ENCODE data around the gene TRAF2. TPM values are rescaled to one million over a fixed set of nuclear protein-coding genes. Genes with fewer than 3 reads are reported as not detected.
"Not testable (repeated sequence)": the region's sequence is repeated elsewhere in the genome, so short reads cannot be mapped to it uniquely, and the experiment has no call there.

The TRAF2 gene
- polyA plus RNA-seq, 2 donors = 11.0 to 16.6 TPM

DNA sequence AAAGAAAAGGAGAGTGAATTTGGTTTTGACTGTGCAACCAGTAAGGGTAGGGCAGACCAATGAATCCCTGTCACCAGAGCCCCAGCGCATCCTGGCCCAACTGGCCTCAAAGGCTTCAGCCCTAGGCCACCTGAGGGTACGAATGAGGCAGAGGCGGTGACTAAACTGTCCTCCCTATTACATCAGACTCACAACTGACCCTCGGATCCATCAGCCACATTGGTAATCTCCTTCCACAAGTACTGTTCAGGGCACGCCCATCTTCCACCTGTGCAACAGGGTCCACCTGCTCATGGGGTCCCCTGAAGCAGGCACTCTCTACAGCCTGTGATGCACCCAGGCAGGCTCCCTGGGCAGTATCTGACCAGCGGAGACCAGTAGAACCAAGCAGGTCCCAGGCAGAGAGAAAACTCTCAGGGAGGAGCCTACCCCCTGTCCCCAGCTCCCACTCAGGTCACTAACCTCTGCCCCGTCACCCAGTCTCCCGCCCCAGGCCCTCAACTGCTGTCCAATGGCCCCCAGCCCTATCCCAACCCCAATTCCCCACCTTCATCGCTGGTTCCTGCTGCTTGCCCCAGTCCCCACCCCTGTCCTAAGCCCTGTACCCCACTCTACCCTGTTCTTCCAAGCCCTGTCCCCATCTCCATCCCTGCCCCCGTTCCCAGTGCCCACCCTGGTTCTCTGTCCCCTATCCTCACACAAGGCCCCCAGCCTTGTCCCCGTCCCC lies 21.1 kb upstream of the TRAF2 start:
- Histone ChIP-seq H3K36me3 (ENCODE audit: control insufficient read depth in 2 of 2, insufficient read depth in 2 of 2, low read length in 1 of 2) (peaks cover 16 to 33% of the 10 kb centered on the region in 2 donors), H3K4me3 (ENCODE audit: low read depth in 1 of 2, low read length in 2 of 2) (peak overlapping the region; percentile 74 to 98), H3K9me3 (ENCODE audit: control insufficient read depth in 2 of 2, insufficient read depth in 1 of 2, low read depth in 1 of 2, low read length in 1 of 2) (no peaks in the 10 kb centered on the region), H3K4me1 (ENCODE audit: control insufficient read depth in 2 of 2, insufficient read depth in 2 of 2, low read length in 1 of 2) (peaks cover 0 to 8% of the 10 kb centered on the region in 2 donors), H3K27me3 (ENCODE audit: control insufficient read depth in 1 of 2, insufficient read depth in 2 of 2, low read length in 2 of 2) (no peaks in the 10 kb centered on the region), H3K27ac (ENCODE audit: low read depth in 2 of 2, low read length in 1 of 2) (peak overlapping the region; percentile 68 to 92)
- WGBS, 2 donors = 47 to 61% methylated on average over 11 of the region's 11 CpGs

DNA sequence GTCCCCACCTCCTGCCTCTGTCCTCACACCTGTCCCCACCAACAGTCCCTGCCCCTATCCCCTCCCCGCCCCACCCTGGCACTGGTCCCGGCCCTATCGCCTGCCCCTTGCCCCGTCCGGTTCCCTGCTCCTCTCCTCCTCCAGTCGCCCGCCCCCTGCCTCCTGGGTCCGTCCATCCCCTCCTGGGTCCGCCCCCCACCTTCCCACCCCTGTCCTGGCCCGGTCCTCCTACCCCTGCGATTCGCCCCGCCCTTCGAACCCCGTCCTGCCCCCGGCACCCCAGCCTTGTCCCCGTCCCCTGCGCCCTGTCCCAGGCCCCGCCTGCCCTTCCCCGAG lies 20.6 kb upstream of the TRAF2 start:
- no peaks in the 10 kb centered on the region for H3K27me3 ChIP-seq (ENCODE audit: control insufficient read depth in 1 of 2, insufficient read depth in 2 of 2, low read length in 2 of 2)
- no peaks in the 10 kb centered on the region for H3K9me3 ChIP-seq (ENCODE audit: control insufficient read depth in 2 of 2, insufficient read depth in 1 of 2, low read depth in 1 of 2, low read length in 1 of 2)
- peak overlapping the region; percentile 68 to 92 for H3K27ac ChIP-seq (ENCODE audit: low read depth in 2 of 2, low read length in 1 of 2)
- H3K4me1 ChIP-seq (ENCODE audit: control insufficient read depth in 2 of 2, insufficient read depth in 2 of 2, low read length in 1 of 2) = peaks cover 0 to 8% of the 10 kb centered on the region in 2 donors
- WGBS, 2 donors = 2% methylated on average over 14 to 20 of the region's 20 CpGs
- peaks cover 16 to 30% of the 10 kb centered on the region in 2 donors for H3K36me3 ChIP-seq (ENCODE audit: control insufficient read depth in 2 of 2, insufficient read depth in 2 of 2, low read length in 1 of 2)
- peak overlapping the region; percentile 74 to 98 for H3K4me3 ChIP-seq (ENCODE audit: low read depth in 1 of 2, low read length in 2 of 2)

DNA sequence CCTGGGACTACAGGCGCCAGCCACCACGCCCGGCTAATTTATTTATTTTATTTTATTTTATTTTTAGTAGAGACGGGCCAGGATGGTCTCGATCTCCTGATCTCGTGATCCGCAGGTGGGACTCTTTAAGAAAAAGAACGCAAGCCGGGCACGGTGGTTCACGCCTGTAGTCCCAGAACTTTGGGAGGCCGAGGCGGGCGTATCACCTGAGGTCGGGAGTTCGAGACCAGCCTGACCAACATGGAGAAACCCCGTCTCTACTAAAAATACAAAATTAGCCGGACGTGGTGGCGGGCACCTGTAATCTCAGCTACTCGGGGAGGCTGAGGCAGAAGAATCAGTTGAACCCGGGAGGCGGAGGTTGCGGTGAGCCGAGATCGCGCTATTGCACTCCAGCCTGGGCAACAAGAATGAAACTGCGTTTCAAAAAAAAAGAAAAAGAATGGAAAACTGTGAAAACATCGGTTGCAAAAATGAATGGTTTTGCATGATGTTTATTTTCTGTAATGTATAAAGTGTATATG lies 19.4 kb upstream of the TRAF2 start:
- not testable (repeated sequence) for H3K27me3 ChIP-seq (ENCODE audit: control insufficient read depth in 1 of 2, insufficient read depth in 2 of 2, low read length in 2 of 2); H3K4me1 ChIP-seq (ENCODE audit: control insufficient read depth in 2 of 2, insufficient read depth in 2 of 2, low read length in 1 of 2); H3K9me3 ChIP-seq (ENCODE audit: control insufficient read depth in 2 of 2, insufficient read depth in 1 of 2, low read depth in 1 of 2, low read length in 1 of 2); H3K27ac ChIP-seq (ENCODE audit: low read depth in 2 of 2, low read length in 1 of 2)
- peaks cover 9 to 19% of the 10 kb centered on the region in 2 donors for H3K36me3 ChIP-seq (ENCODE audit: control insufficient read depth in 2 of 2, insufficient read depth in 2 of 2, low read length in 1 of 2)
- WGBS, 2 donors = 80 to 81% methylated on average over 29 of the region's 29 CpGs
- H3K4me3 ChIP-seq (ENCODE audit: low read depth in 1 of 2, low read length in 2 of 2) = peak overlapping the region; percentile 74 to 98

DNA sequence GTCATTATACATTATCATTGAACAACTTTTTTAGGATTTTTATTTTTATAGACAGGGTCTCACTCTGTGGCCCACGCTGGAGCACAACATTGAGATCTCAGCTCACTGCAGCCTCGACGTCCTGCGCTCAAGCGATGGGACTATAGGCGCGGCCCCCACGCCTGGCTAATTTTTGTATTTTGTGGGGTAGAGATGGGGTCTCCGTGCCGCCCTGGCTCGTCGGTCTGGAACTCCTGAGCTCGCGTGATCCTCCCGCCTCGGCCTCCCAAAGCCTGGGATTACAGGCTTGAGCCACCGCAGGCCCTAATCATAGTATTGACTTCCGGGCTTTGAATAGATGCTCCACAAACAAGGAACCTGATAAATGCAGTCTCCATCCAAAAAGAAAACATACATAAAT lies 18.8 kb upstream of the TRAF2 start:
- Histone ChIP-seq H3K4me3 (ENCODE audit: low read depth in 1 of 2, low read length in 2 of 2) (no peak overlapping the region), H3K27ac (ENCODE audit: low read depth in 2 of 2, low read length in 1 of 2) (no peak overlapping the region), H3K27me3 (ENCODE audit: control insufficient read depth in 1 of 2, insufficient read depth in 2 of 2, low read length in 2 of 2) (no peaks in the 10 kb centered on the region), H3K9me3 (ENCODE audit: control insufficient read depth in 2 of 2, insufficient read depth in 1 of 2, low read depth in 1 of 2, low read length in 1 of 2) (no peaks in the 10 kb centered on the region), H3K36me3 (ENCODE audit: control insufficient read depth in 2 of 2, insufficient read depth in 2 of 2, low read length in 1 of 2) (peaks cover 6 to 14% of the 10 kb centered on the region in 2 donors), H3K4me1 (ENCODE audit: control insufficient read depth in 2 of 2, insufficient read depth in 2 of 2, low read length in 1 of 2) (peaks cover 0 to 8% of the 10 kb centered on the region in 2 donors)
- 98% methylated on average over 18 of the region's 18 CpGs for whole genome bisulfite sequencing, 2 donors

DNA sequence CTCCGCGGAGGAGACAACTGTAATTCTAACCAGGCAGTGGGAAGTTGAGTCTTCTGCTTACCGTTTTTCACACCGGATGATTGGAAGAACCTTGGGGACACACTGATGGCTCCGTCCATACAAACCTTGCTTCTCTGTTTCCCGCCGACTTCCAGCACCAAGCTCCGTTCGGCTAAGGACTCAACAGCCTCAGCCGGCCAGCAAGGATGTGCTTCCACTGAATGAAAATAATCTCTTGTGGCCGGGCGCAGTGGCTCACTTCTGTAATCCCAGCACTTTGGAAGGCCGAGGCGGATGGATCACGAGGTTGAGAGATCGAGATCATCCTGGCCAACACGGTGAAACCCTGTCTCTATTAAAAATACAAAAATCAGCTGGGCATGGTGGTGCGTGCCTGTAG lies 18.4 kb upstream of the TRAF2 start:
- H3K9me3 ChIP-seq (ENCODE audit: control insufficient read depth in 2 of 2, insufficient read depth in 1 of 2, low read depth in 1 of 2, low read length in 1 of 2) = no peaks in the 10 kb centered on the region
- H3K4me3 ChIP-seq (ENCODE audit: low read depth in 1 of 2, low read length in 2 of 2) = no peak overlapping the region
- H3K4me1 ChIP-seq (ENCODE audit: control insufficient read depth in 2 of 2, insufficient read depth in 2 of 2, low read length in 1 of 2) = peaks cover 0 to 8% of the 10 kb centered on the region in 2 donors
- WGBS, 2 donors = 98% methylated on average over 18 of the region's 18 CpGs
- H3K27me3 ChIP-seq (ENCODE audit: control insufficient read depth in 1 of 2, insufficient read depth in 2 of 2, low read length in 2 of 2) = no peaks in the 10 kb centered on the region
- H3K36me3 ChIP-seq (ENCODE audit: control insufficient read depth in 2 of 2, insufficient read depth in 2 of 2, low read length in 1 of 2) = peaks cover 2 to 9% of the 10 kb centered on the region in 2 donors
- H3K27ac ChIP-seq (ENCODE audit: low read depth in 2 of 2, low read length in 1 of 2) = no peak overlapping the region

DNA sequence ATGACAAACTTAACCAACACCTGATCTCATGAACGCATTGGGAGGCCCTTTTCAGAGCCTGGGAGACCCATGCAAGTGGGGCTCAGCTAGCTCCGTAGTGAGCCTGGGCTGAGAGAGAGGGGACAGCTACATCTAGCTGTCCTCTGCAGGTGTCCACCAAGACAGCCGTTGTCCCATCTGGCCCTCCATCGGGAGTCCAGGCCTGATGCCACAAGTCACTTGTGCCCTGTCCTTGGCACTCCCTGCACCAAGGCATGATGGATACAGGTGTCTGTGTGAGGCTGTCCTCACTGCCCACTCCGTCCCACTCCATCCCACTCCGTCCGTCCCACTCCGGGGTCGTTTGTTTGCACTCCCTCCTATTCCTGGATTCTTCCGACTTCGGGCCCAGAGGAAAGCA lies 17.7 kb upstream of the TRAF2 start:
- peaks cover 0 to 8% of the 10 kb centered on the region in 2 donors for H3K4me1 ChIP-seq (ENCODE audit: control insufficient read depth in 2 of 2, insufficient read depth in 2 of 2, low read length in 1 of 2)
- 93 to 96% methylated on average over 11 of the region's 11 CpGs for WGBS, 2 donors
- no peaks in the 10 kb centered on the region for H3K9me3 ChIP-seq (ENCODE audit: control insufficient read depth in 2 of 2, insufficient read depth in 1 of 2, low read depth in 1 of 2, low read length in 1 of 2)
- H3K27ac ChIP-seq (ENCODE audit: low read depth in 2 of 2, low read length in 1 of 2) = no peak overlapping the region
- peaks cover 0 to 2% of the 10 kb centered on the region in 2 donors for H3K36me3 ChIP-seq (ENCODE audit: control insufficient read depth in 2 of 2, insufficient read depth in 2 of 2, low read length in 1 of 2)
- no peaks in the 10 kb centered on the region for H3K27me3 ChIP-seq (ENCODE audit: control insufficient read depth in 1 of 2, insufficient read depth in 2 of 2, low read length in 2 of 2)
- H3K4me3 ChIP-seq (ENCODE audit: low read depth in 1 of 2, low read length in 2 of 2) = no peak overlapping the region

DNA sequence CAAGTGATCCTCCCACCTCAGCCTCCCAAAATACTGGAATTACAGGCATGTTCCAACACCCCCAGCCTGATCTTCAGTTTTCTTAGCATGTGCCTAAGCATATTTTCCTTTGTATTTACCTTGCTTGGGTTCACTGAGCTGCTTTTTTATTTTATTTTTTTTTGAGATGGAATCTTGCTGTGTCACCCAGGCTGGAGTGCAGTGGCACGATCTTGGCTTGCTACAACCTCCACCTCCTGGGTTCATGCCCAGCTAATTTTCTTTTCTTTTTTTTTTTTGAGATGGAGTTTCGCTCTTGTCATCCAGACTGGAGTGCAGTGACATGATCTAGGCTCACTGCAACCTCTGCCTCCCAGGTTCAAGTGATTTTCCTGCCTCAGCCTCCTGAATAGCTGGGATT lies 16.7 kb upstream of the TRAF2 start:
- not testable (repeated sequence) for H3K4me3 ChIP-seq (ENCODE audit: low read depth in 1 of 2, low read length in 2 of 2); H3K4me1 ChIP-seq (ENCODE audit: control insufficient read depth in 2 of 2, insufficient read depth in 2 of 2, low read length in 1 of 2); H3K36me3 ChIP-seq (ENCODE audit: control insufficient read depth in 2 of 2, insufficient read depth in 2 of 2, low read length in 1 of 2); H3K27ac ChIP-seq (ENCODE audit: low read depth in 2 of 2, low read length in 1 of 2); H3K9me3 ChIP-seq (ENCODE audit: control insufficient read depth in 2 of 2, insufficient read depth in 1 of 2, low read depth in 1 of 2, low read length in 1 of 2); H3K27me3 ChIP-seq (ENCODE audit: control insufficient read depth in 1 of 2, insufficient read depth in 2 of 2, low read length in 2 of 2)
- 67 to 77% methylated on average over 2 of the region's 2 CpGs for WGBS, 2 donors

DNA sequence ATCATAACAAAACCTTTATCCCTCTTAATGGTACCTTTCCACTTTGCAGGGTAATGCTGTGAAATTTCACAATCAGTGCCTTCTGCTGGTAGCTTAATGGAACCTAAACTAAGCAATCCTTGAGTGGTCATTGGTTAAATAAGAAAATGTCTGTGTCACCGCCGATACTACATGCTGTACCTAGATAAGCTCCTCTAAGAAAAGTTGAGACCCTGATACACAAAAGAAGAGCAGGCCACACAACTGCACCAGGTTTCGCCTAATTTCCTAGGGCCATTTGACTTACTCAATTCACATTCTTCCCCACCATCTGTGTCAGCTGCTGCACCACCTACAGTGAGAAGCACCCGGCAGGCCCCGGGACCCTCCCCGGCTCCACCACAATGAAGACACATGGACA lies 11.2 kb upstream of the TRAF2 start:
- Histone ChIP-seq H3K9me3 (ENCODE audit: control insufficient read depth in 2 of 2, insufficient read depth in 1 of 2, low read depth in 1 of 2, low read length in 1 of 2) (no peaks in the 10 kb centered on the region), H3K27me3 (ENCODE audit: control insufficient read depth in 1 of 2, insufficient read depth in 2 of 2, low read length in 2 of 2) (no peaks in the 10 kb centered on the region), H3K4me3 (ENCODE audit: low read depth in 1 of 2, low read length in 2 of 2) (no peak overlapping the region), H3K36me3 (ENCODE audit: control insufficient read depth in 2 of 2, insufficient read depth in 2 of 2, low read length in 1 of 2) (no peaks in the 10 kb centered on the region), H3K4me1 (ENCODE audit: control insufficient read depth in 2 of 2, insufficient read depth in 2 of 2, low read length in 1 of 2) (no peaks in the 10 kb centered on the region), H3K27ac (ENCODE audit: low read depth in 2 of 2, low read length in 1 of 2) (no peak overlapping the region)
- 94 to 97% methylated on average over 6 of the region's 6 CpGs for WGBS, 2 donors

DNA sequence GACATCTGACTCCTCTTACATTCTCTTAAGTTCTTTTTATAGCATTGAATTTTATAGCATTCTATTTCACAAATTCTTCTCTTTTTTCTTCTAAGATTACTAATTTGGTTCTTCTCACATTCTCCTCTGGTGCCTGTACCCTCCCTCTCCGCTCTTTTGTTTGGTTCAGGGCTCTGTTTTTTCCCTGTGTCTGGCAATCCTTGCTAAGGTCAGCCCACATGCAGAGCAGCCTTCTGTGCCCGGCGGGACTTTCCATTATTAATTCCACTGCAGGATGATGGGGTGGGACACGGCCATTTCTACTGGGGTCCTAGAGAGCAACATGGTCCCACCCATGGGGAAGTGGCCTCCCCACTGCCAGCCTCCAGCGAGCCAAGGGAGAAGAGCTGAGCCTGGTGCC lies 9.8 kb upstream of the TRAF2 start:
- whole genome bisulfite sequencing, 2 donors = 88 to 91% methylated on average over 5 of the region's 5 CpGs
- H3K27ac ChIP-seq (ENCODE audit: low read depth in 2 of 2, low read length in 1 of 2) = no peak overlapping the region
- no peaks in the 10 kb centered on the region for H3K36me3 ChIP-seq (ENCODE audit: control insufficient read depth in 2 of 2, insufficient read depth in 2 of 2, low read length in 1 of 2)
- H3K4me3 ChIP-seq (ENCODE audit: low read depth in 1 of 2, low read length in 2 of 2) = no peak overlapping the region
- no peaks in the 10 kb centered on the region for H3K9me3 ChIP-seq (ENCODE audit: control insufficient read depth in 2 of 2, insufficient read depth in 1 of 2, low read depth in 1 of 2, low read length in 1 of 2)
- no peaks in the 10 kb centered on the region for H3K27me3 ChIP-seq (ENCODE audit: control insufficient read depth in 1 of 2, insufficient read depth in 2 of 2, low read length in 2 of 2)
- H3K4me1 ChIP-seq (ENCODE audit: control insufficient read depth in 2 of 2, insufficient read depth in 2 of 2, low read length in 1 of 2) = no peaks in the 10 kb centered on the region

DNA sequence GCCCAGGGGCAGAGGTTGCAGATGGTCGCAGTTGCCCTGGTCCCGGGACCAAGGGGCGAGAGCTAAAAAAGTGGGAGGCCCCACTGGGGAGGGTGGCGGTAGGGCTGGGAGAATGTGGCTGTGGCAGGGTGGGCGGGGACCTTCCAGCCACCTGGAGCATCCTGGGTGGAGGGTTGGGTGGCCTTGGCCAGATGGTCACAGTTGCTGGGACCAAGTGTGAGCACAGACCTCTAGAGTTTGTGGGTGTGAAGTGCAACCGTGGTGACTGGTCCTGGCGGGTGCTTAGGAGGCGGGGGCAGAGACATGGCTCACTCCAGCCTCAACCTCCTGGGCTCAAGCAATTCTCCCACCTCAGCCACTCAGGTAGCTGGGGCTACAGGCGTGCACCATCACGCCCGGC lies 5.7 kb upstream of the TRAF2 start:
- Histone ChIP-seq H3K4me3 (ENCODE audit: low read depth in 1 of 2, low read length in 2 of 2) (no peak overlapping the region), H3K27me3 (ENCODE audit: control insufficient read depth in 1 of 2, insufficient read depth in 2 of 2, low read length in 2 of 2) (no peaks in the 10 kb centered on the region), H3K9me3 (ENCODE audit: control insufficient read depth in 2 of 2, insufficient read depth in 1 of 2, low read depth in 1 of 2, low read length in 1 of 2) (no peaks in the 10 kb centered on the region), H3K36me3 (ENCODE audit: control insufficient read depth in 2 of 2, insufficient read depth in 2 of 2, low read length in 1 of 2) (no peaks in the 10 kb centered on the region), H3K27ac (ENCODE audit: low read depth in 2 of 2, low read length in 1 of 2) (no peak overlapping the region), H3K4me1 (ENCODE audit: control insufficient read depth in 2 of 2, insufficient read depth in 2 of 2, low read length in 1 of 2) (peaks cover 7 to 8% of the 10 kb centered on the region in 2 donors)
- 84 to 85% methylated on average over 11 of the region's 11 CpGs for WGBS, 2 donors

Measured in esophagus (tissue), 2 donors.